Erythroblast (primary cell): Measurements from ENCODE around the gene CEP192.
"Not testable (repeated sequence)": the region's sequence is repeated elsewhere in the genome, so short reads cannot be mapped to it uniquely, and the experiment has no call there.

Source experiments
- DNase-seq, 2 experiments: peaks; one replicate each; lab custom pipeline; 2025; lab: John Stamatoyannopoulos, UW
- GATA1 ChIP-seq: IDR thresholded peaks from 2 replicates; pipeline ENCODE4 v1.6.1; 2011; ENCODE audit warnings: low read depth, mild to moderate bottlenecking, control low read depth, low read length, moderate library complexity
- POLR2A ChIP-seq: IDR thresholded peaks from 2 replicates; pipeline ENCODE4 v1.6.1; 2011; ENCODE audit warnings: mild to moderate bottlenecking, low read length

The CEP192 gene

GRCh38 chr18:13070460-13070859 lies 79.3 kb downstream of the CEP192 start:
- no peak for DNase-seq
- TF ChIP-seq POLR2A = no peak
- TF ChIP-seq GATA1 = no peak

DNA sequence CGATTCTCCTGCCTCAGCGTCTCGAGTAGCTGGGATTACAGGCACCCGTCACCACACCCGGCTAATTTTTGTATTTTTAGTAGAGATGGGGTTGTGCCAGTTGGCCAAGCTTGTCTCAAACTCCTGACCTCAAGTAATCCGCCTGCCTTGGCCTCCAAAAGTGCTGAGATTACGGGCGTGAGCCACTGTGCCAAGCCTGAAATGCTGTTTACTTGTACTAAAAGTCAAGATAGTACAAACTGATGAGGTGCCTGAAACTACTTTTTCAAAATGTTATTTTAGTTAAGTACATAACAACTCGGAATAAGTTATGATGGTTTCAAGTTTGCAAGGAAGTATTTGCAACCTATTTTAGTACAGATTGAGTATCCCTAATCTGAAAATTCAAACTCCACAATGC lies 85.7 kb downstream of the CEP192 start:
- no peak for DNase-seq
- TF ChIP-seq POLR2A (no peak), GATA1 (no peak)

DNA sequence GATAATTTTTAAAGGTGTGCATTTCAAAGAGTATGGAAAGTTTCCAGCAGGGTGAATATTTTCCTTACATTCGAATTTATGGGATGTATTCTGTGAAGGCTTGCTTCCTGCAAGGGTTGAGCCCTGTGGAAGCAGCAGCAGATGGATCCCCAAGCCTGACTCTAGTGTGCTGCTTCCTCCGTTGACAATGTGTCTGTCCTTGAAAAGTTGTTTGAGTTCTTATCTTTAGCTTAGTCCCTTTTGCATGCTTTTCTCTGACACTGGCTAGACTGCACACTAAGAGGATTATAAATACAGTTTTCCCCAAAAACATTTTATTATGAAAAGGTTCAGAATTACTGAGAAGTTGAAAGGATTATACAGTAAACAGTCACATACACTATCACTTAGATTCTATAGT lies 86.3 kb downstream of the CEP192 start:
- DNase-seq = no peak
- no peak for TF ChIP-seq POLR2A
- no peak for TF ChIP-seq GATA1

DNA sequence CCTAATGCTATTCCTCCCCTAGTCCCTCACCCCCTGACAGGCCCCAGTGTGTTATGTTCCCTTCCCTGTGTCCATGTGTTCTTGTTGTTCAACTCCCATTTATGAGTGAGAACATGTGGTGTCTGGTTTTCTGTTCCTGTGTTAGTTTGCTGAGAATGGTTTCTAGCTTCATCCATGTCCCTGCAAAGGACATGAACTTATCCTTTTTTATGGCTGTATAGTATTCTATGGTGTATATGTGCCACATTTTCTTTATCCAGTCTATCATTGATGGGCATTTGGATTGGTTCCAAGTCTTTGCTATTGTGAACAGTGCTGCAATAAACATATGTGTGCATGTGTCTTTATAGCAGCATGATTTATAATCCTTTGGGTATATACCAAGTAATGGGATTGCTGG lies 86.9 kb downstream of the CEP192 start:
- DNase-seq = not testable (repeated sequence)

- TF ChIP-seq GATA1 (no peak), POLR2A (no peak)
- DNase-seq = no peak
Observed at GRCh38 chr18:13086906-13087305, 95.7 kb downstream of the CEP192 start.

DNA sequence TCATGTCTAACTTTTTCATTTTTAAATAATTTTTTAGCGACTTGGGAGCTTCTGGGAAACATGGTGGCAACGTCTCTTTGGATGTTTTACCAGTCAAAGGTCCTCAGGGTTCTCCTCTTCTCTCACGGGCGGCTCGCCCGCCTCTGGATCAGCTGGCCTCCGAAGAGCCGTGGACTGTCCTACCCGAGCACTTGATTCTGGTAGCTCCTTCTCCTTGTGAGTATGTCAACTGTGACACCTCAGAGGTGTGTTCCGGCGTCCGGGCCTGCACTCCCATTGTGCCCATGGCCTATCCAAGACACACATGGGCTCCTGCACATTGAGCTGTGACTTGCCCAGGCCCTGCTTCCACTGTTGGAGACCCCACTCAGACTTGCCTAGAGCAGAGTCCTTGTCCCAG lies 104.3 kb downstream of the CEP192 start:
- TF ChIP-seq POLR2A (no peak), GATA1 (no peak)
- no peak for DNase-seq

GRCh38 chr18:13096232-13096631 lies 105.1 kb downstream of the CEP192 start:
- no peak for DNase-seq
- TF ChIP-seq POLR2A (no peak), GATA1 (no peak)

DNA sequence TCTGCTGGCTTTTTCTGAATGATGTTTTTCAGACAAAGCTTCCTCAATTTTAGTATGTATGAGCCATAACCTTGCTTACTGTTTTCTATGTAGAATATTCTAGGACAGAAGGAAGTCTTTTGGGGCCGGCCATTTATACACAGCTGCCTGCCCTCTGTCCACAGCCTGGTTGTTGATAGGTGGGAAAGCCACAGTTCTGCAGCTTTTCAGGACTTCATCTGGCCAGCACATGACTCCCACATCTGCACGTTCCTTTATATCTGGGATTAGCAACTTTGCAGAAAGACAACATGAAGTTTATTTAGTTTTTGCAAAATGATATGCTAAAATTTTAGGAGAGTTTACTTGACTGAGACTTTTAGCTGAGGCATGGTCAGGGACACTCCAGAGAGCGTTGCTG lies 105.6 kb downstream of the CEP192 start:
- no peak for DNase-seq
- TF ChIP-seq POLR2A = no peak
- TF ChIP-seq GATA1 = no peak

- DNase-seq = not testable (repeated sequence)
Observed at GRCh38 chr18:13098104-13098503, 106.9 kb downstream of the CEP192 start.

DNA sequence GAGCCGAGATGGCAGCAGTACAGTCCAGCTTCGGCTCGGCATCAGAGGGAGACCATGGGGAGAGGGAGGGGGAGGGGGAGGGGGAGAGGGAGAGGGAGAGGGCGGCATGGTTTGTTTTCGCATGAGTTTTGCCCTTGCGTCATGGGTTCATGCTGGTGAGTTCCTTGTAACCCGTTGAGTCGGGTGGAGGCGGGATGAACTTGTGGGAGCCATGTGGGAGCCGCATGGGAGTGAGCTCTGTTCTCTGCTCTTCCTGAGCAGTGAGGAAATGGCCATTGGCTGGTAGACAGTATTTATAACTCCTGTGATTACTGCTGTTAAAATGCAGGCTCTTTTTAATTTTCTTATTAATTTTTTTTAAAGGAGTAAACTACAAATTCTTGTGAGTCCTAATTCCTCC lies 108.0 kb downstream of the CEP192 start:
- TF ChIP-seq POLR2A (no peak), GATA1 (no peak)
- no peak for DNase-seq

GRCh38 chr18:13100942-13101658 lies 109.9 kb downstream of the CEP192 start:
- no peak for DNase-seq

GRCh38 chr18:13101659-13102197 lies 110.6 kb downstream of the CEP192 start:
- no peak for DNase-seq
- TF ChIP-seq POLR2A (no peak), GATA1 (no peak)

More at GRCh38 chr18:13100942-13101658, 109.9 kb downstream of the CEP192 start:
- TF ChIP-seq GATA1 = no peak
- TF ChIP-seq POLR2A = no peak

- TF ChIP-seq POLR2A = no peak
- TF ChIP-seq GATA1 = no peak
- peak; percentile 37 to 47 for DNase-seq
Observed at GRCh38 chr18:13103366-13103765, 112.2 kb downstream of the CEP192 start.

- no peak for DNase-seq
- TF ChIP-seq POLR2A (no peak), GATA1 (no peak)
Observed at GRCh38 chr18:13105059-13105458, 113.9 kb downstream of the CEP192 start.

- no peak for DNase-seq
- TF ChIP-seq GATA1 (no peak), POLR2A (no peak)
Observed at GRCh38 chr18:13107074-13107473, 115.9 kb downstream of the CEP192 start.

GRCh38 chr18:13108330-13108729 lies 117.2 kb downstream of the CEP192 start:
- TF ChIP-seq GATA1 (no peak), POLR2A (no peak)
- no peak for DNase-seq
